HEK293 (cell line): ENCODE results near the gene CEP43.
A peak's percentile ranks its signal among the peaks of the same experiment; 100 is the strongest.

Source experiments
- CTCF ChIA-PET: fragments of 350-600 bp; formaldehyde crosslinking; extraction: SDS; loops from one replicate; lab custom pipeline; 2021; ENCODE audit warnings: antibody characterized with exemption; lab: Yijun Ruan, JAX
- POLR2A ChIA-PET: fragments of 300-600 bp; formaldehyde crosslinking; extraction: SDS; loops from one replicate; lab custom pipeline; 2020; ENCODE audit warnings: antibody characterized with exemption, inconsistent platforms; lab: Yijun Ruan, JAX
- H3K27ac ChIP-seq: fragments of 200-500 bp; sonication (Bioruptor generic); 2 replicates; pipeline ENCODE4 v1.5.1; 2014; ENCODE audit warnings: low read depth, low read length, control low read depth, inconsistent platforms; ENCODE audit errors: extremely low read depth
- H3K36me3 ChIP-seq, 2 experiments: fragments of 200-500 bp in 1 of 2; sonication (Bioruptor generic) in 1 of 2; 1 replicate in 1 of 2; 2 replicates in 1 of 2; pipeline ENCODE4 v1.5.1; 2014 to 2017; ENCODE audit warnings: inconsistent platforms in 2 of 2, low read length in 2 of 2; ENCODE audit not compliant: control insufficient read depth in 2 of 2, insufficient read depth in 1 of 2
- H3K4me1 ChIP-seq: fragments of 200-500 bp; sonication (Bioruptor generic); 2 replicates; pipeline ENCODE4 v1.5.1; 2014; ENCODE audit warnings: mild to moderate bottlenecking, low read length, inconsistent platforms; ENCODE audit not compliant: control insufficient read depth, insufficient read depth
- H3K4me3 ChIP-seq: 2 replicates; pipeline ENCODE4 v1.5.1; 2011; ENCODE audit warnings: low read depth, mild to moderate bottlenecking, control low read depth, low read length, moderate library complexity
- H3K9me3 ChIP-seq: fragments of 200-500 bp; sonication (Bioruptor generic); 2 replicates; pipeline ENCODE4 v1.5.1; 2014; ENCODE audit warnings: low read depth, low read length, inconsistent platforms; ENCODE audit not compliant: control insufficient read depth, insufficient read depth
- CTCF ChIP-seq: fragments of 450-650 bp; formaldehyde crosslinking; IDR thresholded peaks from 2 replicates; pipeline ENCODE4 v1.5.1; 2016; ENCODE audit warnings: missing biosample characterization, missing genetic modification characterization
- GLI2 ChIP-seq: fragments of 450-650 bp; formaldehyde crosslinking; IDR thresholded peaks from 2 replicates; pipeline ENCODE4; 2017; ENCODE audit warnings: missing biosample characterization, missing genetic modification characterization, low read depth, borderline replicate concordance
- GLIS1 ChIP-seq: fragments of 450-650 bp; formaldehyde crosslinking; IDR thresholded peaks from 2 replicates; pipeline ENCODE4 v1.5.1; 2016; ENCODE audit warnings: missing biosample characterization, missing genetic modification characterization
- PBX3 ChIP-seq: sonication (generic); formaldehyde crosslinking; IDR thresholded peaks from 2 replicates; pipeline ENCODE4 v1.8.1; 2022; ENCODE audit warnings: mild to moderate bottlenecking, moderate library complexity, missing genetic modification reagents
- PRDM1 ChIP-seq: fragments of 450-650 bp; formaldehyde crosslinking; IDR thresholded peaks from 2 replicates; pipeline ENCODE4; 2016; ENCODE audit warnings: missing biosample characterization, missing genetic modification characterization
- REPIN1 ChIP-seq: fragments of 450-650 bp; formaldehyde crosslinking; IDR thresholded peaks from 2 replicates; pipeline ENCODE4 v1.5.1; 2017; ENCODE audit warnings: missing biosample characterization, missing genetic modification characterization, low read depth
- SP7 ChIP-seq: fragments of 450-650 bp; formaldehyde crosslinking; IDR thresholded peaks from 2 replicates; pipeline ENCODE4 v1.5.1; 2016; ENCODE audit warnings: missing biosample characterization, missing genetic modification characterization
- TSHZ1 ChIP-seq: fragments of 450-650 bp; formaldehyde crosslinking; IDR thresholded peaks from 2 replicates; pipeline ENCODE4 v1.5.1; 2016; ENCODE audit warnings: missing biosample characterization, missing genetic modification characterization, borderline replicate concordance
- YY1 ChIP-seq: fragments of 450-650 bp; formaldehyde crosslinking; IDR thresholded peaks from 2 replicates; pipeline ENCODE4 v1.5.1; 2018; ENCODE audit warnings: missing biosample characterization, missing genetic modification characterization
- ZFP69B ChIP-seq: fragments of 450-650 bp; formaldehyde crosslinking; IDR thresholded peaks from 2 replicates; pipeline ENCODE4 v1.5.1; 2016; ENCODE audit warnings: missing biosample characterization, missing genetic modification characterization
- ZNF335 ChIP-seq: fragments of 450-650 bp; formaldehyde crosslinking; conservative IDR thresholded peaks from 2 replicates; pipeline ENCODE4 v1.5.1; 2016; ENCODE audit warnings: missing biosample characterization, missing genetic modification characterization
- ZNF366 ChIP-seq: fragments of 450-650 bp; formaldehyde crosslinking; conservative IDR thresholded peaks from 2 replicates; pipeline ENCODE4 v1.5.1; 2016; ENCODE audit warnings: missing biosample characterization, missing genetic modification characterization
- ZNF549 ChIP-seq: fragments of 450-650 bp; IDR thresholded peaks from 2 replicates; pipeline ENCODE4 v1.5.1; 2018; ENCODE audit warnings: missing biosample characterization, missing genetic modification characterization, mild to moderate bottlenecking, inconsistent platforms, moderate library complexity
- ZNF555 ChIP-seq: fragments of 450-650 bp; formaldehyde crosslinking; conservative IDR thresholded peaks from 2 replicates; pipeline ENCODE4 v1.5.1; 2017; ENCODE audit warnings: missing biosample characterization, mild to moderate bottlenecking, missing genetic modification characterization, inconsistent platforms
- ZNF580 ChIP-seq: fragments of 450-650 bp; formaldehyde crosslinking; IDR thresholded peaks from 2 replicates; pipeline ENCODE4 v1.5.1; 2016; ENCODE audit warnings: missing biosample characterization, missing genetic modification characterization
- ZNF585B ChIP-seq: fragments of 450-650 bp; formaldehyde crosslinking; IDR thresholded peaks from 2 replicates; pipeline ENCODE4 v1.5.1; 2016; ENCODE audit warnings: missing biosample characterization, missing genetic modification characterization
- ZSCAN16 ChIP-seq: fragments of 450-650 bp; formaldehyde crosslinking; IDR thresholded peaks from 2 replicates; pipeline ENCODE4 v1.5.1; 2016; ENCODE audit warnings: missing biosample characterization, missing genetic modification characterization

The CEP43 gene

GRCh38 chr6:167044696-167045095 is 45.5 kb downstream of the CEP43 start:
- Histone ChIP-seq H3K27ac (no peak overlapping the region), H3K9me3 (no peaks in the 10 kb centered on the region), H3K4me1 (no peaks in the 10 kb centered on the region), H3K36me3 (peaks cover 12 to 54% of the 10 kb centered on the region in 2 experiments), H3K4me3 (no peak overlapping the region)
- ChIA-PET POLR2A (no interaction called here), CTCF (interaction anchor here (0.6 kb wide), 1 partner anchor 70 kb away, joined by 3 read pairs; no protein-coding TSS in a partner anchor)
- TF ChIP-seq ZNF335 (tag by site-specific recombination) = no peak
- TF ChIP-seq TSHZ1 (tag by site-specific recombination) = no peak
- TF ChIP-seq REPIN1 (tag by site-specific recombination) = no peak
- TF ChIP-seq GLI2 (tag by site-specific recombination) = no peak
- TF ChIP-seq YY1 (tag by site-specific recombination) = no peak
- TF ChIP-seq CTCF (tag by site-specific recombination) = no peak
- TF ChIP-seq SP7 = no peak
- TF ChIP-seq ZNF585B (tag by site-specific recombination) = no peak

- TF ChIP-seq PRDM1 (tag by site-specific recombination) (peak; percentile 56; the same call in 1 of the 2 replicates), GLIS1 (tag by site-specific recombination) (no peak), ZFP69B (tag by site-specific recombination) (no peak), ZNF549 (tag by site-specific recombination) (no peak), ZSCAN16 (no peak), PBX3 (no peak), ZNF580 (tag by site-specific recombination) (no peak), ZNF366 (tag by site-specific recombination) (peak; percentile 73), ZNF555 (tag by site-specific recombination) (no peak)
Measured at GRCh38 chr6:167045828-167046580, 46.8 kb downstream of the CEP43 start.

More at GRCh38 chr6:167045828-167046580, 46.8 kb downstream of the CEP43 start:
- Histone ChIP-seq H3K9me3 (no peaks in the 10 kb centered on the region), H3K4me3 (no peak overlapping the region), H3K36me3 (peaks cover 0 to 41% of the 10 kb centered on the region in 2 experiments), H3K4me1 (no peaks in the 10 kb centered on the region), H3K27ac (no peak overlapping the region)
- ChIA-PET POLR2A (no interaction called here), CTCF (no interaction called here)
